SK-N-SH (cell line): Measurements from ENCODE around the gene SLC33A1.

Source experiments
- EP300 ChIP-seq, 2 experiments: IDR thresholded peaks; 2 replicates each; pipeline versions ENCODE4 v1.4.0 to v1.6.1; 2012; ENCODE audit warnings: borderline replicate concordance in 1 of 2, low read depth in 1 of 2, low read length in 1 of 2
- GATA2 ChIP-seq: sonication (generic); formaldehyde crosslinking; IDR thresholded peaks from 2 replicates; pipeline ENCODE4 v1.5.0; 2020; ENCODE audit warnings: mild to moderate bottlenecking, missing genetic modification reagents
- NFIC ChIP-seq: IDR thresholded peaks from 2 replicates; pipeline ENCODE4 v1.4.0; 2012; ENCODE audit warnings: borderline replicate concordance
- POLR2AphosphoS5 ChIP-seq: IDR thresholded peaks from 2 replicates; pipeline ENCODE4 v1.6.1; 2012; ENCODE audit warnings: low read depth, low read length
- RAD21 ChIP-seq: IDR thresholded peaks from 2 replicates; pipeline ENCODE4 v1.6.1; 2012; ENCODE audit warnings: mild to moderate bottlenecking, low read length
- YY1 ChIP-seq: IDR thresholded peaks from 2 replicates; pipeline ENCODE4 v1.4.0; 2012; ENCODE audit warnings: low read depth, mild to moderate bottlenecking
- TF ChIP-seq, protein P1 (sequence below): fragments of 200-600 bp; sonication (generic); IDR thresholded peaks from 2 replicates; pipeline ENCODE4 v1.6.1; 2017; ENCODE audit warnings: antibody characterized with exemption, mild to moderate bottlenecking, moderate library complexity
- TF ChIP-seq, protein P2 (sequence below): IDR thresholded peaks from 2 replicates; pipeline ENCODE4 v1.4.0; 2012; ENCODE audit warnings: low read depth
- TF ChIP-seq, protein P3 (sequence below): IDR thresholded peaks from 2 replicates; pipeline ENCODE4 v1.4.0; 2012; ENCODE audit warnings: low read depth, borderline replicate concordance
- TF ChIP-seq, protein P4 (sequence below): IDR thresholded peaks from 2 replicates; pipeline ENCODE4; 2012

DNA sequence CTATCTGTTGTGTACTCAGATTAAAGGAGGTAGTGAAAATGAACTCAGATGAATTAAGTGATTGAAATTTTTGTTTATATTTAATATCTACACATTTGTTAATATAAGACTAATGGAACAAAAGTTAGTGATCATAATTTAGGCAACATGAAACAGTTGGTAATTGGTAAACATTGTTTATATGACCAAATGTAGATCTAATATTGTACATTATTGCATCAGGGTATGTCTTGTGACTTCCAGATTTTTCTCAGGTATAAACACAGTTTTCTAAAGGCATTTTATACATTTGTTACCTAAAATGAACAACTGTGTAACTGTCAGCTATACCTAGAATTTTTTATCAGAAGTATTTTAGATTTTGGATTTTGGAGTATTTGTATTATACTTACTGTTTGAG is 31.1 kb upstream of the SLC33A1 start:
- TF ChIP-seq, protein P1, sequence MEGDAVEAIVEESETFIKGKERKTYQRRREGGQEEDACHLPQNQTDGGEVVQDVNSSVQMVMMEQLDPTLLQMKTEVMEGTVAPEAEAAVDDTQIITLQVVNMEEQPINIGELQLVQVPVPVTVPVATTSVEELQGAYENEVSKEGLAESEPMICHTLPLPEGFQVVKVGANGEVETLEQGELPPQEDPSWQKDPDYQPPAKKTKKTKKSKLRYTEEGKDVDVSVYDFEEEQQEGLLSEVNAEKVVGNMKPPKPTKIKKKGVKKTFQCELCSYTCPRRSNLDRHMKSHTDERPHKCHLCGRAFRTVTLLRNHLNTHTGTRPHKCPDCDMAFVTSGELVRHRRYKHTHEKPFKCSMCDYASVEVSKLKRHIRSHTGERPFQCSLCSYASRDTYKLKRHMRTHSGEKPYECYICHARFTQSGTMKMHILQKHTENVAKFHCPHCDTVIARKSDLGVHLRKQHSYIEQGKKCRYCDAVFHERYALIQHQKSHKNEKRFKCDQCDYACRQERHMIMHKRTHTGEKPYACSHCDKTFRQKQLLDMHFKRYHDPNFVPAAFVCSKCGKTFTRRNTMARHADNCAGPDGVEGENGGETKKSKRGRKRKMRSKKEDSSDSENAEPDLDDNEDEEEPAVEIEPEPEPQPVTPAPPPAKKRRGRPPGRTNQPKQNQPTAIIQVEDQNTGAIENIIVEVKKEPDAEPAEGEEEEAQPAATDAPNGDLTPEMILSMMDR, result no peak
- TF ChIP-seq POLR2AphosphoS5, result no peak
- TF ChIP-seq, protein P2, sequence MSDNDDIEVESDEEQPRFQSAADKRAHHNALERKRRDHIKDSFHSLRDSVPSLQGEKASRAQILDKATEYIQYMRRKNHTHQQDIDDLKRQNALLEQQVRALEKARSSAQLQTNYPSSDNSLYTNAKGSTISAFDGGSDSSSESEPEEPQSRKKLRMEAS, result no peak
- TF ChIP-seq, protein P3, sequence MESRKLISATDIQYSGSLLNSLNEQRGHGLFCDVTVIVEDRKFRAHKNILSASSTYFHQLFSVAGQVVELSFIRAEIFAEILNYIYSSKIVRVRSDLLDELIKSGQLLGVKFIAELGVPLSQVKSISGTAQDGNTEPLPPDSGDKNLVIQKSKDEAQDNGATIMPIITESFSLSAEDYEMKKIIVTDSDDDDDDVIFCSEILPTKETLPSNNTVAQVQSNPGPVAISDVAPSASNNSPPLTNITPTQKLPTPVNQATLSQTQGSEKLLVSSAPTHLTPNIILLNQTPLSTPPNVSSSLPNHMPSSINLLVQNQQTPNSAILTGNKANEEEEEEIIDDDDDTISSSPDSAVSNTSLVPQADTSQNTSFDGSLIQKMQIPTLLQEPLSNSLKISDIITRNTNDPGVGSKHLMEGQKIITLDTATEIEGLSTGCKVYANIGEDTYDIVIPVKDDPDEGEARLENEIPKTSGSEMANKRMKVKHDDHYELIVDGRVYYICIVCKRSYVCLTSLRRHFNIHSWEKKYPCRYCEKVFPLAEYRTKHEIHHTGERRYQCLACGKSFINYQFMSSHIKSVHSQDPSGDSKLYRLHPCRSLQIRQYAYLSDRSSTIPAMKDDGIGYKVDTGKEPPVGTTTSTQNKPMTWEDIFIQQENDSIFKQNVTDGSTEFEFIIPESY, result no peak
- TF ChIP-seq, protein P4, sequence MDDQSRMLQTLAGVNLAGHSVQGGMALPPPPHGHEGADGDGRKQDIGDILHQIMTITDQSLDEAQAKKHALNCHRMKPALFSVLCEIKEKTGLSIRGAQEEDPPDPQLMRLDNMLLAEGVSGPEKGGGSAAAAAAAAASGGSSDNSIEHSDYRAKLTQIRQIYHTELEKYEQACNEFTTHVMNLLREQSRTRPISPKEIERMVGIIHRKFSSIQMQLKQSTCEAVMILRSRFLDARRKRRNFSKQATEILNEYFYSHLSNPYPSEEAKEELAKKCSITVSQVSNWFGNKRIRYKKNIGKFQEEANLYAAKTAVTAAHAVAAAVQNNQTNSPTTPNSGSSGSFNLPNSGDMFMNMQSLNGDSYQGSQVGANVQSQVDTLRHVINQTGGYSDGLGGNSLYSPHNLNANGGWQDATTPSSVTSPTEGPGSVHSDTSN, result no peak
- TF ChIP-seq RAD21, result no peak
- no peak for TF ChIP-seq EP300 (IDR thresholded peaks at IDR 0.05; ENCODE audit: borderline replicate concordance in 1 of 2, low read depth in 1 of 2, low read length in 1 of 2)
- no peak for TF ChIP-seq NFIC
- no peak for TF ChIP-seq GATA2 (CRISPR knock-in tag)
- TF ChIP-seq YY1, result no peak
